Vagina (tissue), 2 donors: ENCODE data around the gene B4GALNT3. TPM values are rescaled to one million over a fixed set of nuclear protein-coding genes. Genes with fewer than 3 reads are reported as not detected.

ENCODE experiments used
- DNase-seq, 2 donors: peaks; one replicate each; pipeline ENCODE4 v3.0.0-alpha.2; 2017; ENCODE audit errors: extremely low spot score in 2 of 2
- H3K27ac ChIP-seq: fragments of 200-600 bp; sonication (generic); one replicate; pipeline ENCODE4 v1.5.1; 2019
- H3K27me3 ChIP-seq: fragments of 200-600 bp; sonication (generic); one replicate; pipeline ENCODE4 v1.5.1; 2019
- H3K36me3 ChIP-seq, 2 donors: fragments of 200-600 bp; sonication (generic); one replicate each; pipeline ENCODE4 v1.5.1; 2017 to 2019
- H3K4me1 ChIP-seq: fragments of 200-600 bp; sonication (generic); one replicate; pipeline ENCODE4 v1.5.1; 2019
- H3K4me3 ChIP-seq, 2 donors: fragments of 200-600 bp; sonication (generic); 1 replicate in 1 of 2; 2 replicates in 1 of 2; pipeline ENCODE4 v1.5.1; 2016 to 2019
- H3K9me3 ChIP-seq: fragments of 200-600 bp; sonication (generic); one replicate; pipeline ENCODE4 v1.5.1; 2019
- POLR2A ChIP-seq, 2 donors: fragments of 450-650 bp; IDR thresholded peaks; one replicate each; pipeline ENCODE4 v1.6.1; 2017; ENCODE audit warnings: antibody characterized with exemption in 2 of 2, mild to moderate bottlenecking in 2 of 2, moderate library complexity in 2 of 2
- POLR2AphosphoS5 ChIP-seq, 2 donors: sonication (generic); formaldehyde crosslinking; IDR thresholded peaks; one replicate each; pipeline ENCODE4 v1.9.0; 2017; ENCODE audit warnings: antibody characterized with exemption in 2 of 2, mild to moderate bottlenecking in 2 of 2, low read depth in 1 of 2; ENCODE audit not compliant: insufficient read depth in 1 of 2
- intact Hi-C: fragments of 100-400 bp; cut with DNase I; formaldehyde crosslinking; loops from one replicate; pipeline ENCODE4 v1.15.1; 2023
- total RNA-seq: library from RNA; depleted of rRNA; stranded (reverse); fragments of >200 nt; gene quantifications from one replicate; pipeline ENCODE4 v1.2.3, GENCODE V29; 2016
- TF ChIP-seq, protein P1 (sequence below), 3 experiments: fragments of 450-650 bp in 2 of 3; fragments of 200-600 bp in 1 of 3; sonication (generic) in 1 of 3; IDR thresholded peaks; one replicate each; pipeline ENCODE4 v1.5.1; 2017 to 2019; ENCODE audit warnings: antibody characterized with exemption in 3 of 3, mild to moderate bottlenecking in 2 of 3, moderate library complexity in 2 of 3

B4GALNT3 gene
- total RNA-seq, 1 donor from 2014 or later = 13.3 TPM

DNA sequence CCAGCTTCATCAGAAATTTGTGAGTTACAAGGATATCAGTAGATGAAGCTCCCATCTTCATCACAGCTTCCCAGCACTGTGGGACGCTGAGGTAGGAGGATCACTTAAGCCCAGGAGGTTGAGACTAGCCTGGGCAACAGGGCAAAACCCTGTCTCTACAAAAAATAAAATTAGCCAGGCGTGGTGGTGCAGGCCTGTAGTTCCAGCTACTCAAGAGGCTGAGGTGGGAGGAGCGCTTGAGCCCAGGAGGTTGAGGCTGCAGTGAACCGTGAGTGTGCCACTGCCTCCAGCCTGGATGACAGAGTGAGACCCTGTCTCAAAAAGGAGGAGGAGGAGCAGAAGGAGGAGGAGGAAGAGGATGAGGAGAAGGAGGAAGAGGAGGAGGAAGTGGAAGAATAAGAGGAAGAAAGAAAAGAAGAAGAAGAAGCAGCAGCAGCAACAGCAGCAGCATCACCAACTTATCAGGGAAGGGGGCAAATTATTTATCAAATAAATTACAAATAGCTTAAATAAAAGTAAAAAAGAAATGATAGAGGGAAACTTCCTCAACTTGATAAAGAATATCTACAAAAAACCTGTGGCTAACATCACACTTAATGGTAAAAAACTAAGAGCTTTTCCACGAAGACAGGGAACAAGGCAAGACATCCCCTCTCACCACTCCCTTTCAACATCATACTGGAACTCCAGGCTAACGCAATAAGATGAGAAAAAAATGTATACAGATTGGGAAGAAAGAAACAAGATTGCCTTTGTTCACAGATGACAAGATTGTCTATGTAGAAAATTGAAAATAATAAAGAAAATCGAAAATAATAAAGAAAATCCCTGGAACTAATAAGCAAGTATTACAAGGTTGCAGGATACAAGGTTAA lies 133.9 kb downstream of the B4GALNT3 start:
- TF ChIP-seq POLR2A (IDR thresholded peaks at IDR 0.05) (no peak), POLR2AphosphoS5 (IDR thresholded peaks at IDR 0.05; ENCODE audit: insufficient read depth in 1 of 2, low read depth in 1 of 2) (no peak)
- TF ChIP-seq, protein P1, sequence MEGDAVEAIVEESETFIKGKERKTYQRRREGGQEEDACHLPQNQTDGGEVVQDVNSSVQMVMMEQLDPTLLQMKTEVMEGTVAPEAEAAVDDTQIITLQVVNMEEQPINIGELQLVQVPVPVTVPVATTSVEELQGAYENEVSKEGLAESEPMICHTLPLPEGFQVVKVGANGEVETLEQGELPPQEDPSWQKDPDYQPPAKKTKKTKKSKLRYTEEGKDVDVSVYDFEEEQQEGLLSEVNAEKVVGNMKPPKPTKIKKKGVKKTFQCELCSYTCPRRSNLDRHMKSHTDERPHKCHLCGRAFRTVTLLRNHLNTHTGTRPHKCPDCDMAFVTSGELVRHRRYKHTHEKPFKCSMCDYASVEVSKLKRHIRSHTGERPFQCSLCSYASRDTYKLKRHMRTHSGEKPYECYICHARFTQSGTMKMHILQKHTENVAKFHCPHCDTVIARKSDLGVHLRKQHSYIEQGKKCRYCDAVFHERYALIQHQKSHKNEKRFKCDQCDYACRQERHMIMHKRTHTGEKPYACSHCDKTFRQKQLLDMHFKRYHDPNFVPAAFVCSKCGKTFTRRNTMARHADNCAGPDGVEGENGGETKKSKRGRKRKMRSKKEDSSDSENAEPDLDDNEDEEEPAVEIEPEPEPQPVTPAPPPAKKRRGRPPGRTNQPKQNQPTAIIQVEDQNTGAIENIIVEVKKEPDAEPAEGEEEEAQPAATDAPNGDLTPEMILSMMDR (IDR thresholded peaks at IDR 0.05) = no peak
- Histone ChIP-seq H3K4me1 (peaks cover 12% of the 10 kb centered on the region), H3K27ac (no peak overlapping the region), H3K4me3 (no peak overlapping the region), H3K27me3 (no peaks in the 10 kb centered on the region), H3K36me3 (no peaks in the 10 kb centered on the region), H3K9me3 (no peaks in the 10 kb centered on the region)
- intact Hi-C loops = no loop called here
- DNase-seq = no peak

DNA sequence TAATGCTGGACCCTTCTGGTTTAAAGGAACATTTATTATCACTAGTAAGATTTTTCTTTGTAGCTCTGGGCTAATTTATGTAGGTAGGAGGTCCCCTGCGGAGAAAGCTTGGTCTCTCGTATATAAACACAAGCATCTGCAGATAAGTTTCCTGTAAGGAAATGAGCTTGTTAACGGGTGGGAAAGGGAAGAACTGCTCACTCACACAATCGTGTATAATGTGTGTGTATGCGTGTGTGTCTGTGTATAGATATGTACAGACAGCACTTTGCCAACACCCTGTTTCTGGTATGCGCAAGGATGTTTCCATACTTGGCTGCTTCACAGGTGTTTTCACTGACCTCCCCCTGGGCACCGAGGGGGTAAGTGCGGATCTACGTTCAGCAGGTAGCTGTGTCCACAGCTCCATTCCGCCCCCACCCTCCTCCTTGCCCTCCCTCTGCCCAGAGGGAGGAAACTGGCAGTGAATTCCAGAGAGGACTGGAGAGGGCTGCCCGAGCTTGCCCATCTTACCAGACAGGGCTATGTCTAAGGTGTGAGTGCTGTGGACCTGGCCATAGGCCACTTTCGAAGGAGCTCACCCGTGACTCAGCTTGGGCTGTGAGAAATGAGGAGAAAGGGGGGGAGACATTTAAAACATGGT lies 138.3 kb downstream of the B4GALNT3 start:
- peak overlapping the region; percentile 39 for H3K27ac ChIP-seq

GRCh38 chr12:599756-600155 lies 140.0 kb downstream of the B4GALNT3 start:
- Histone ChIP-seq H3K27ac (no peak overlapping the region), H3K4me3 (no peak overlapping the region), H3K4me1 (peaks cover 14% of the 10 kb centered on the region), H3K36me3 (no peaks in the 10 kb centered on the region), H3K9me3 (no peaks in the 10 kb centered on the region), H3K27me3 (no peaks in the 10 kb centered on the region)
- TF ChIP-seq, protein P1 (IDR thresholded peaks at IDR 0.05) = no peak
- TF ChIP-seq POLR2A (IDR thresholded peaks at IDR 0.05) (no peak), POLR2AphosphoS5 (IDR thresholded peaks at IDR 0.05; ENCODE audit: insufficient read depth in 1 of 2, low read depth in 1 of 2) (no peak)
- DNase-seq = no peak
- intact Hi-C loops = no loop called here

More for the DNA sequence above, 138.3 kb downstream of the B4GALNT3 start:
- H3K27me3 ChIP-seq = no peaks in the 10 kb centered on the region
- no peak for DNase-seq
- TF ChIP-seq POLR2AphosphoS5 (IDR thresholded peaks at IDR 0.05; ENCODE audit: insufficient read depth in 1 of 2, low read depth in 1 of 2) = no peak
- TF ChIP-seq, protein P1 (IDR thresholded peaks at IDR 0.05) = no peak
- TF ChIP-seq POLR2A (IDR thresholded peaks at IDR 0.05) = no peak
- H3K9me3 ChIP-seq = no peaks in the 10 kb centered on the region
- no peak overlapping the region for H3K4me3 ChIP-seq
- no peaks in the 10 kb centered on the region for H3K36me3 ChIP-seq
- H3K4me1 ChIP-seq = peaks cover 14% of the 10 kb centered on the region
- intact Hi-C loops = no loop called here

- no peak for DNase-seq
- peaks cover 19% of the 10 kb centered on the region for H3K4me1 ChIP-seq
- TF ChIP-seq, protein P1 (IDR thresholded peaks at IDR 0.05) = no peak
- TF ChIP-seq POLR2AphosphoS5 (IDR thresholded peaks at IDR 0.05; ENCODE audit: insufficient read depth in 1 of 2, low read depth in 1 of 2) = no peak
- no peak for TF ChIP-seq POLR2A (IDR thresholded peaks at IDR 0.05)
- H3K9me3 ChIP-seq = no peaks in the 10 kb centered on the region
- no peak overlapping the region for H3K27ac ChIP-seq
- H3K27me3 ChIP-seq = no peaks in the 10 kb centered on the region
- no peak overlapping the region for H3K4me3 ChIP-seq
- no peaks in the 10 kb centered on the region for H3K36me3 ChIP-seq
- intact Hi-C loops = no loop called here
Observed at GRCh38 chr12:601976-602699, 142.4 kb downstream of the B4GALNT3 start.
